GM12873 (cell line): ENCODE measurements around the gene PTPRH.

ENCODE experiments used
- TF ChIP-seq, protein P1 (sequence below): IDR thresholded peaks from 2 replicates; pipeline ENCODE4 v1.5.1; 2012; ENCODE audit warnings: low read depth, mild to moderate bottlenecking, moderate library complexity, low read length, control low read depth; ENCODE audit not compliant: insufficient read depth; ENCODE audit errors: missing control alignments

The PTPRH gene

DNA sequence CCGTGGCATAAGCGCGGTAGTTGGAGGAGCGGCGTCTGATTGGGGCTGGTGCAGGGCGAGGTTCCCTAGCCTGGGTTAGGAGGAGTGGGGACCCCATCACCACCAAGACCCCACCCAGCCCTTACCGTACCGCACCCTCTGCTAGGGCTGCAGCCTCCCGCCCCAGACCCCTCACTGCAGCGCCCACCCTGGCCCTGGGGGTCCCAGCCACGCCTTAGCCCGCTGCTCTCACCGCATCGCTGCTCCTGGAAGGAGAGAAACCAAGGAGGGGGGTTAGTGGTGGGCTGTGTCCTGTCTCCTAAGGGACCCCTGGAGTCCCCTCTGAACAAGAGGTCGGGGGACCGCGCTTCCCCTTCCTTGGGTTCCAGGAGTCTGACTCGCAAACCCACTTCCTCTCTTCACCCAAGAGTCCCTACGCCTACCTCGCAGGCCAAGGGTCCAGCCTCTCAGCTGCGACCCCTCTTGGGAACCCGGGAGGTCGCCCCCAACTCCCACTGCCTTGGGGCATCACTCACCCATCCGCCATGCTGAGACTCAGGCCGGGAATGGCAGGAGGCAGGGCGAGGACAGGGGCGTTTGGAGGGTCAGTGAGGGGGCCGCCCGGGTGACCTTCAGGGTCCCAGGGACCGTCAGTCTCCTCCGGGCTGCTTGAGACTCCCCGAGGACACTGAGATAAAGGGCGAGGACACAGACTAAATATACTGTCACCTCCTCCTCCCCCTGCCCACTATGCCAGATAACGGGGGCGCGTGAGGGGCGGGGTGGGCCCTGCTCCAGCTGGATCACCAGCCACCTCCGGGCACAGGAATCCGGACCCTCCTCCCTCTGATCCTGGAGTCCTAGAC lies 52.0 kb downstream of the PTPRH start, which contains the start of gene TNNI3:
TSS of gene TNNI3 (minus strand) at position 669 of the 845 bp plus-strand sequence. CDS start at position 526, 143 bp downstream.
- TF ChIP-seq, protein P1, sequence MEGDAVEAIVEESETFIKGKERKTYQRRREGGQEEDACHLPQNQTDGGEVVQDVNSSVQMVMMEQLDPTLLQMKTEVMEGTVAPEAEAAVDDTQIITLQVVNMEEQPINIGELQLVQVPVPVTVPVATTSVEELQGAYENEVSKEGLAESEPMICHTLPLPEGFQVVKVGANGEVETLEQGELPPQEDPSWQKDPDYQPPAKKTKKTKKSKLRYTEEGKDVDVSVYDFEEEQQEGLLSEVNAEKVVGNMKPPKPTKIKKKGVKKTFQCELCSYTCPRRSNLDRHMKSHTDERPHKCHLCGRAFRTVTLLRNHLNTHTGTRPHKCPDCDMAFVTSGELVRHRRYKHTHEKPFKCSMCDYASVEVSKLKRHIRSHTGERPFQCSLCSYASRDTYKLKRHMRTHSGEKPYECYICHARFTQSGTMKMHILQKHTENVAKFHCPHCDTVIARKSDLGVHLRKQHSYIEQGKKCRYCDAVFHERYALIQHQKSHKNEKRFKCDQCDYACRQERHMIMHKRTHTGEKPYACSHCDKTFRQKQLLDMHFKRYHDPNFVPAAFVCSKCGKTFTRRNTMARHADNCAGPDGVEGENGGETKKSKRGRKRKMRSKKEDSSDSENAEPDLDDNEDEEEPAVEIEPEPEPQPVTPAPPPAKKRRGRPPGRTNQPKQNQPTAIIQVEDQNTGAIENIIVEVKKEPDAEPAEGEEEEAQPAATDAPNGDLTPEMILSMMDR, result no peak

DNA sequence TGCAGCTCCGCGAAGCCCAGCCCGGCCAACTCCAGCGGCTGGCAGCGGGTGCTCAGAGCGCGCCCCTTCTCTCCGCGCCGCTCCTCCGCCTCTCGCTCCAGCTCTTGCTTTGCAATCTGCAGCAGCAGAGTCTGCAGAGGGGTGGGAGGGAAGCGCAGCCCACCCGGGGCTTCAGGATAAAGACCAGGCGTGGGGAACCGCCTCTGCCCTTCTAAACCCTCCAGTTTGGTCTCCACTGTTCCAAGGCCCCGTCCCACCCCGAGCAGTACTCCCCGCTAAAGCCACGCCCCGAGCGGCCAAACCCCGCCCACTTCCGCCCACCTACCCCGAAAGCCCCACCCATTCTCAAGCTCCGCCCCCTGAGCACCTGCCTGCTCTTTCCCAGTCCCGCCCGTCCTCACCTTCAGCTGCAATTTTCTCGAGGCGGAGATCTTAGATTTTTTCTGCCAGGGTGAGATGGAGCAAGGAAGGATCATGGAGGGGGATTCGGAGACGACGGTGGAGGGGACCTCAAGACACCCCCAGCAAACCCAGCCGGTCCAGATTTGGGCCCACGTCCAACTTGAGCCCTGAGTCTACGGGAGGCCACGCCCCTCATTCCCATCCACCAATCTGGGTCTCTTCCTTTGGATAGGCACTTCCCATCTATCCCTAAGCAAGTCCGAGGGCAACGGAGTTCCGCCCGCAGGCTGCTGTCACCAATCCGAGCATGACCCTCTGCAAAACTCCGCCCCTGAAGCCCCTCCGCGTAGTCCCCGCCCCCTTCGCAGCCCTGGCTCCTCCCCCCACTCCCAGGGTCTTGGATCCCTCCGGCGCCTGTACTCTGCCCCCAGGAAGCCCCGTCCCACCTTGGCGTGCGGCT lies 52.9 kb downstream of the PTPRH start:
- TF ChIP-seq, protein P1, result no peak

DNA sequence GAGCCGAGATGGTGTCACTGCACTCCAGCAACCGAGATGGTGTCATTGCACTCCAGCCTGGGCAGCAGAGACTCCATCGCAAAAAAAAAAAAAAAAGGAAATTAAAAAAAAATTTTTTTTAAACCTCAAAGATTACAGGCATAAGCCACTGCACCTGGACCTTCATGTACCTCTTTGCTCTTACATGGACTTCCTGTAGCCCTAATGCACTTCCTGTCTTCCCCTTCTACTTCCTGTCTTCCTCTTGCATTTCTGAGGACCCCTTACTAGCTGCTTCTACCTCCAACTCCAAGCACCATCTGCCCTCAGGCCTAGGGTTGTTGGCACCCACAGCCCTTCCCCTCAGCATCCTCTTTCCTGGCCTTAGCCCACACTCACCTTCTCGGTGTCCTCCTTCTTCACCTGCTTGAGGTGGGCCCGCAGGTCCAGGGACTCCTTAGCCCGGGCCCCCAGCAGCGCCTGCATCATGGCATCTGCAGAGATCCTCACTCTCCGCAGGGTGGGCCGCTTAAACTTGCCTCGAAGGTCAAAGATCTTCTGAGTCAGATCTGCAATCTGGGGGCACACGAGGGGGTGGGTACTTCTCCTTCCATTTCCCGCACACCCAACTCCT lies 55.5 kb downstream of the PTPRH start:
- TF ChIP-seq, protein P1, result no peak

DNA sequence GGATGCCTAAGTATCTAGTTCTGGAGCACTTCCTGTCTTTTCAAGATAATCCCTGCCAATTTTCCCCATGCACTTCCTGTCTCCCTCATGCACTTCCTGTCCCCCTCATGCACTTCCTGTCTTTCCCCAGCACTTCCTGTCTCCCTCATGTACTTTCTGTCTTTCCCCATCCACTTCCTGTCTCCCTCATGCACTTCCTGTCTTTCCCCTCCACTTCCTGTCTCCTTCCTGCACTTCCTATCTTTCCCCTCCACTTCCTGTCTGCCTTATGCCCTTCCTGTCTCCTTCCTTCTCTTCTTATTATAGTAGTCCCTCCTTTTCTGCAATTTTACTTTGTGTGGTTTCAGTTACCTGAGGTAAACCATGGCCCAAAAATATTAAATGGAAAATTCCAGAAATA lies 57.3 kb downstream of the PTPRH start:
- TF ChIP-seq, protein P1, result no peak

DNA sequence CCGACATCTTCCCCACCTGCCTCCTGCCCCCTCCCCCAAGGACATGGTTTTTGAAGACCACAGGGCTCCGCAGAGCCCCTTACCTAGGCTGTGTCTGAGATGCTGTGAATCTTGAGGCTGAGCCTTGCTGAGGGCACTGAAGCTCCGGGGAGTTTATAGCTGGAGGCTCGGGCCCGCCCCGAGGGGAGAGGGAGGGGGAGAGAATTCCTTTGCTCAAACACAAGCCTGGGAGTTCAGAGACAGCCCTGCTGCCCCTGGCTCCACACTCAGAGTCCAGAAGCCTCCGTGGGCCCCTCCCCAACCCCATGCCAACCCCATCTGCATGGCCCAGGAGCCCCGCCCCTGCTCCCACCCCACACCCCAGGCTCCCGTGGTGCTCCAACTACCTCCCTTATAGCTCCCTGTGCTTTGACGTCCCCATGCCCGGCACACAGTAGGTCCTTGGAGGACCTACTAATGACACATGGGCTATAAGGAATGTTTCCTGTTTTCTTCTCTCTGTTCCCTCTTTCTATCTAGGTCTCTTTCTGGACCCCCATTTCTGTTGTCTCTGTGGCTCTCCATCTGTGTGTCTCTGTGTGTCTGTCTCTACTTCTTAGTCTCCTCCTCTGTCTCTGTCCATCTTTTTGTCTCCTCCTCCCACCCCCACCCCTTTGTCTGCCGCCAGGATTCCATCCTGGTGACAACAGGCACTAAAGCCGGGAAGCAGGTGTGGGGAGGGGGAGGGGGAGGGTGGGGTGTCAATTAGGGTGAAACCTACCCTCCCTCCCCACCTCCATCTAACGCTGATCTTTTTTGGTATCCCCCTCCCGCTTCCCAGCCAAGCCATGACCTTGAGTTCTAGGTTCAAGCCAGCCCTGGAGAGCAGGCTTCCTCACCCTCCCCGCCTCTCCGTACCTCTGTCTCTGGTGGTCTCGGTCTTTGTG lies 60.0 kb downstream of the PTPRH start, which contains the start of gene TNNT1:
TSS of gene TNNT1 (minus strand) at position 129 of the 926 bp plus-strand sequence. CDS start 2,049 bp downstream, outside the sequence.
- TF ChIP-seq, protein P1, result no peak

DNA sequence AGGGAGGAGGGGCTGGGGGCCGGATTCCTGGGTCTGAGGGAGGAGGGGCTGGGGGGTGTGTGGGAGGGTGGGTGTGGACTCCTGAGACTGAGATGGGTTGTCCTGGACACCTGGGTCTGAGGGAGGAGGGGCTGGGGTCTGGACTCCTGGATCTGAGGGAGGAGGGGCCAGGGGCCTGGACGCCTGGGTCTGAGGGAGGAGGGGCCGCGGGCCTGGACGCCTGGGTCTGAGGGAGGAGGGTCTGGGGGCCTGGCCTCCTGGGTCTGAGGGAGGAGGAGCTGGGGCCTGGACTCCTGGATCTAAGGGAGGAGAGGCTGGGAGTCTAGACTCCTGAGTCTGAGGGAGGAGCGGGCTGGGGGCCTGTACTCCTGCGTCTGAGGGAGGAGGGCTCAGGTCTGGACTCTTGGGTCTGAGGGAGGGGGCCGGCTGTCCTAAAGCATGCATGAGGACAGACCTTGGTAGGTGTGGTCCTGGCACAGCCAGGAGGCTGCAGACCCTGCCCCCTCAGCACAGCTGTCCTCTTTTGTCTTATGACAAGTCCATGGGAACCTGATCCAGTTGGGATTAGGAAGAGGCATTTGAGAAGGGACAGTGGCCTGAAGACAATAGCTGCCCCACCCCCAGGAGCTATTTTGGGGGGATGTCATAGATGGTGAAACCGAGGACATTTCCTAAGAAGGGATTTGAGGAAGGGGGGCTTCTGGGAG lies 61.6 kb downstream of the PTPRH start:
- TF ChIP-seq, protein P1, result no peak
